ENCODE results near the gene SUPV3L1.

SUPV3L1 gene

GRCh38 chr10:69232736-69233480 lies 52.9 kb downstream of the SUPV3L1 start:
- DNase-seq (ENCODE audit: low read depth): no peak
- no peak for TF ChIP-seq CTCF (IDR thresholded peaks at IDR 0.05; ENCODE audit: low read depth, low read length, missing control alignments)
- in situ Hi-C loops (cut with HindIII; ENCODE audit: low sequenced_read_pairs): no loop called here
- H3K4me3 ChIP-seq (ENCODE audit: low read depth, low read length): no peak overlapping the region

GRCh38 chr10:69234447-69234846 lies 54.4 kb downstream of the SUPV3L1 start:
- no peak for TF ChIP-seq CTCF (IDR thresholded peaks at IDR 0.05; ENCODE audit: low read depth, low read length, missing control alignments)

GRCh38 chr10:69237528-69238159 lies 57.6 kb downstream of the SUPV3L1 start:
- peak; percentile 95 for TF ChIP-seq CTCF (IDR thresholded peaks at IDR 0.05; ENCODE audit: low read depth, low read length, missing control alignments)
- H3K4me3 ChIP-seq (ENCODE audit: low read depth, low read length): no peak overlapping the region
- DNase-seq (ENCODE audit: low read depth): peak; percentile 55
- in situ Hi-C loops (cut with HindIII; ENCODE audit: low sequenced_read_pairs): no loop called here

More at GRCh38 chr10:69234447-69234846, 54.4 kb downstream of the SUPV3L1 start:
- no peak for DNase-seq (ENCODE audit: low read depth)
- H3K4me3 ChIP-seq (ENCODE audit: low read depth, low read length): no peak overlapping the region
- in situ Hi-C loops (cut with HindIII; ENCODE audit: low sequenced_read_pairs): no loop called here

GRCh38 chr10:69239136-69239535 lies 59.1 kb downstream of the SUPV3L1 start:
- no peak for DNase-seq (ENCODE audit: low read depth)
- H3K4me3 ChIP-seq (ENCODE audit: low read depth, low read length): no peak overlapping the region
- in situ Hi-C loops (cut with HindIII; ENCODE audit: low sequenced_read_pairs): no loop called here
- no peak for TF ChIP-seq CTCF (IDR thresholded peaks at IDR 0.05; ENCODE audit: low read depth, low read length, missing control alignments)

- in situ Hi-C loops (cut with HindIII; ENCODE audit: low sequenced_read_pairs): no loop called here
Measured at GRCh38 chr10:69239816-69240434, 59.9 kb downstream of the SUPV3L1 start.

More at GRCh38 chr10:69239816-69240434, 59.9 kb downstream of the SUPV3L1 start:
- H3K4me3 ChIP-seq (ENCODE audit: low read depth, low read length): no peak overlapping the region
- DNase-seq (ENCODE audit: low read depth): no peak
- TF ChIP-seq CTCF (IDR thresholded peaks at IDR 0.05; ENCODE audit: low read depth, low read length, missing control alignments): no peak

All from astrocyte of the cerebellum (primary cell).